ENCODE results near the gene NRTN.
"Not testable (repeated sequence)": the region's sequence is repeated elsewhere in the genome, so short reads cannot be mapped to it uniquely, and the experiment has no call there.

Gene NRTN

DNA sequence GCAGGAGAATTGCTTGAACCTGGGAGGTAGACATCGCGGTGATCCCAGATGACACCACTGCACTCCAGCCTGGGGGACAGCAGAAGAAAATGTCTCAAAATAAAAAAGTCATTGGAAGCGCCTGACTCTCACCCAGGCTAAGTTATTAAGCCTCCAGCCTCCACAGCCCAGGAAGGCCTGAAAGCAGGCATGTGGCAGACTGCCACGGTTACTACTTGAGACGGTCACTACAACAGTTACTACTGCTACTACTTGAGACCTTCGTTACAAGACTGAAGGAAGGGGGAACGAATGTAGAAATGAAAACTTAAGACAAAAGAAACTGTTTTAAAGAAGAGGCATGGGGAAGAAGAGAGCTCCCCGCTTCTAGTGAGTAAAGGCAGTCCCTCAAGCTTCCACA is 29.9 kb upstream of the NRTN start:
- TF ChIP-seq, protein P1, sequence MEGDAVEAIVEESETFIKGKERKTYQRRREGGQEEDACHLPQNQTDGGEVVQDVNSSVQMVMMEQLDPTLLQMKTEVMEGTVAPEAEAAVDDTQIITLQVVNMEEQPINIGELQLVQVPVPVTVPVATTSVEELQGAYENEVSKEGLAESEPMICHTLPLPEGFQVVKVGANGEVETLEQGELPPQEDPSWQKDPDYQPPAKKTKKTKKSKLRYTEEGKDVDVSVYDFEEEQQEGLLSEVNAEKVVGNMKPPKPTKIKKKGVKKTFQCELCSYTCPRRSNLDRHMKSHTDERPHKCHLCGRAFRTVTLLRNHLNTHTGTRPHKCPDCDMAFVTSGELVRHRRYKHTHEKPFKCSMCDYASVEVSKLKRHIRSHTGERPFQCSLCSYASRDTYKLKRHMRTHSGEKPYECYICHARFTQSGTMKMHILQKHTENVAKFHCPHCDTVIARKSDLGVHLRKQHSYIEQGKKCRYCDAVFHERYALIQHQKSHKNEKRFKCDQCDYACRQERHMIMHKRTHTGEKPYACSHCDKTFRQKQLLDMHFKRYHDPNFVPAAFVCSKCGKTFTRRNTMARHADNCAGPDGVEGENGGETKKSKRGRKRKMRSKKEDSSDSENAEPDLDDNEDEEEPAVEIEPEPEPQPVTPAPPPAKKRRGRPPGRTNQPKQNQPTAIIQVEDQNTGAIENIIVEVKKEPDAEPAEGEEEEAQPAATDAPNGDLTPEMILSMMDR (IDR thresholded peaks at IDR 0.05; ENCODE audit: low read depth, low read length, poor library complexity, severe bottlenecking) = no peak
- no peak for TF ChIP-seq EZH2phosphoT487 (IDR thresholded peaks at IDR 0.05; ENCODE audit: borderline replicate concordance, low read length)
- H3K9me3 ChIP-seq (ENCODE audit: control insufficient read depth, insufficient read depth, low read length) = no peaks in the 10 kb centered on the region
- H3K4me1 ChIP-seq (ENCODE audit: control insufficient read depth, low read length) = peaks cover 5% of the 10 kb centered on the region; the same call in 1 of the 2 replicates
- H3F3A ChIP-seq (ENCODE audit: control insufficient read depth, insufficient read depth) = no peaks in the 10 kb centered on the region
- H3K36me3 ChIP-seq (ENCODE audit: control insufficient read depth, low read length) = no peaks in the 10 kb centered on the region
- H3K27ac ChIP-seq (ENCODE audit: low read depth, low read length) = no peak overlapping the region
- H3K4me3 ChIP-seq (ENCODE audit: low read length) = no peak overlapping the region
- no peaks in the 10 kb centered on the region for H4K20me1 ChIP-seq (ENCODE audit: control insufficient read depth, insufficient read depth, low read depth, low read length)
- no peaks in the 10 kb centered on the region for H3K27me3 ChIP-seq (ENCODE audit: control insufficient read depth, low read length)
- no peak overlapping the region for H3K4me2 ChIP-seq (ENCODE audit: low read length)
- H3K9me2 ChIP-seq (replicated peaks; ENCODE audit: control insufficient read depth, low read length) = no peaks in the 10 kb centered on the region
- no peaks in the 10 kb centered on the region for H3K79me2 ChIP-seq (ENCODE audit: control insufficient read depth, low read length)

DNA sequence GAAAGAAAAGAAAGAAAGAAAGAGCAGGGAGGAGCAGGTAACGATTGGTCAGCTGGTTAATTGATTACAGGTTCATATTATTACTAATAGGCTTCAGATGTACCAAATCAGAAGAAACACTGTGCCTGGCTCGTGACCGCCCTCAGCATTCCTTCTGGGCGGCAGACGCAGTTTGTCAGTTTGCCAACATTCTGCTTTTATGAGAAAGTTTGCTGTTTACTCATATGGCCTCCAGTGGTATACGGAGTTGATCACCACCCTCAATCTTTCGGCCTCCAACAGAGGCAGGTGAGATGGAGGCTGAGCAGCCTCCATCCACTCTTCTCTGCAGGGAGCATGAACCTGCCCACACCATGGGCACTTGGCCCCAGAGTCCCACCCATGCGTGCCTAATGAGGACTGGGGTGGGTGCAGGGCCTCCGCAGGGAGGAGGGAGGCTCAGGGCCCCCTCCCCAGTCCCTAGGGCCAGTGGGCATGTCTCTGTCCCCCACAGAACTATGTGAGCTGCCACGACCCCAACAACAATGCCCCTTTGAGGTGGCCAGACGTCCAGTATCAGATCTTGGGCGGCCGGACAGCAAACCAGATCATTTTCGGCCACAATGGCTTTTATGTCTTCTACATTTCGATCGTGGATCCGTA is 29.1 kb upstream of the NRTN start:
- peaks cover 5% of the 10 kb centered on the region; the same call in 1 of the 2 replicates for H3K4me1 ChIP-seq (ENCODE audit: control insufficient read depth, low read length)
- H4K20me1 ChIP-seq (ENCODE audit: control insufficient read depth, insufficient read depth, low read depth, low read length) = no peaks in the 10 kb centered on the region
- no peaks in the 10 kb centered on the region for H3K27me3 ChIP-seq (ENCODE audit: control insufficient read depth, low read length)
- H3K36me3 ChIP-seq (ENCODE audit: control insufficient read depth, low read length) = no peaks in the 10 kb centered on the region
- no peak overlapping the region for H3K27ac ChIP-seq (ENCODE audit: low read depth, low read length)
- H3F3A ChIP-seq (ENCODE audit: control insufficient read depth, insufficient read depth) = no peaks in the 10 kb centered on the region
- TF ChIP-seq, protein P1 (IDR thresholded peaks at IDR 0.05; ENCODE audit: low read depth, low read length, poor library complexity, severe bottlenecking) = no peak
- TF ChIP-seq EZH2phosphoT487 (IDR thresholded peaks at IDR 0.05; ENCODE audit: borderline replicate concordance, low read length) = no peak
- no peaks in the 10 kb centered on the region for H3K9me3 ChIP-seq (ENCODE audit: control insufficient read depth, insufficient read depth, low read length)
- no peaks in the 10 kb centered on the region for H3K9me2 ChIP-seq (replicated peaks; ENCODE audit: control insufficient read depth, low read length)
- no peak overlapping the region for H3K4me2 ChIP-seq (ENCODE audit: low read length)
- H3K4me3 ChIP-seq (ENCODE audit: low read length) = no peak overlapping the region
- no peaks in the 10 kb centered on the region for H3K79me2 ChIP-seq (ENCODE audit: control insufficient read depth, low read length)

DNA sequence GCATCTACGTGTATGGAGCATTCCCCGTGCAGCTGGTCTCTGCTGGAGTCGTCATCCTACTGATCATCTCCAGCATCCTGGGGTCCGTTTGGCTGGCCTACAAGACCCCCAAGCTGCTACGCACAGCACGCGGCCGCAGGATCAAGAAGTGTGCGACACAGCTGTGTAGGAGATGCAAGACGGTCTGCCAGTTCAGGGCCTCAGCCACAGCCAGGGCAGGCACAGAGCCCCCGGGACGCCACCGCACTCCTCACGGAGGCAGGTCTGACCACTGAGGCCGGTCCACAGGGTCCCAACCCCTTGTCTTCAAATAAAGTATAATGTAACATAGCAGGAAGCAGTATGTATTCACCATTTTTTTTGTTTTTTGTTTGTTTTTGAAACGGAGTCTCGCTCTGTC is 26.5 kb upstream of the NRTN start:
- Histone ChIP-seq H3K4me1 (ENCODE audit: control insufficient read depth, low read length) (peaks cover 4% of the 10 kb centered on the region; the same call in 1 of the 2 replicates), H3K27ac (ENCODE audit: low read depth, low read length) (no peak overlapping the region), H3K4me2 (ENCODE audit: low read length) (no peak overlapping the region), H3F3A (ENCODE audit: control insufficient read depth, insufficient read depth) (no peaks in the 10 kb centered on the region), H4K20me1 (ENCODE audit: control insufficient read depth, insufficient read depth, low read depth, low read length) (no peaks in the 10 kb centered on the region; the same call in 1 of the 2 replicates), H3K9me3 (ENCODE audit: control insufficient read depth, insufficient read depth, low read length) (no peaks in the 10 kb centered on the region), H3K27me3 (ENCODE audit: control insufficient read depth, low read length) (no peaks in the 10 kb centered on the region), H3K79me2 (ENCODE audit: control insufficient read depth, low read length) (no peaks in the 10 kb centered on the region), H3K4me3 (ENCODE audit: low read length) (no peak overlapping the region), H3K36me3 (ENCODE audit: control insufficient read depth, low read length) (peaks cover 3% of the 10 kb centered on the region; the same call in 1 of the 2 replicates), H3K9me2 (replicated peaks; ENCODE audit: control insufficient read depth, low read length) (no peaks in the 10 kb centered on the region)
- TF ChIP-seq EZH2phosphoT487 (IDR thresholded peaks at IDR 0.05; ENCODE audit: borderline replicate concordance, low read length) = no peak
- TF ChIP-seq, protein P1 (IDR thresholded peaks at IDR 0.05; ENCODE audit: low read depth, low read length, poor library complexity, severe bottlenecking) = no peak

DNA sequence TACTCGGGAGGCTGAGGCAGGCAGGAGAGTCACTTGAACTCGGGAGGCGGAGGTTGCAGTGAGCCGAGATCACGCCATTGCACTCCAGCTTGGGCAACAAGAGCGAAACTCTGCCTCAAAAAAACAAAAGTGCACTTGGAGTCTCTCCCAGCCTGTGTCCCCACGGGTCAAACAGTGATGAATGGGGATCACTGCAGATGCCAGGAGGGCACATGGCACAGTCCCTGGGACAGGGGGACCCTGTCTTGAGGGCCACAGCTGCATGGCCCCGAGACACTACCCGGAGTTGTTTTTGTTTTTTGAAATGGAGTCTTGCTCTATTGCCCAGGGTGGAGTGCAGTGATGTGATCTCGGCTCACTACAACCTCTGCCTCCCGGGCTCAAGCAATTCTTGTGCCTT is 24.0 kb upstream of the NRTN start:
- not testable (repeated sequence) for H3K27me3 ChIP-seq (ENCODE audit: control insufficient read depth, low read length); H3K9me3 ChIP-seq (ENCODE audit: control insufficient read depth, insufficient read depth, low read length); H3F3A ChIP-seq (ENCODE audit: control insufficient read depth, insufficient read depth); H3K9me2 ChIP-seq (replicated peaks; ENCODE audit: control insufficient read depth, low read length); H3K27ac ChIP-seq (ENCODE audit: low read depth, low read length); H3K79me2 ChIP-seq (ENCODE audit: control insufficient read depth, low read length); H3K4me1 ChIP-seq (ENCODE audit: control insufficient read depth, low read length); H4K20me1 ChIP-seq (ENCODE audit: control insufficient read depth, insufficient read depth, low read depth, low read length); H3K4me3 ChIP-seq (ENCODE audit: low read length); H3K4me2 ChIP-seq (ENCODE audit: low read length)
- H3K36me3 ChIP-seq (ENCODE audit: control insufficient read depth, low read length) = peaks cover 14% of the 10 kb centered on the region

All from DOHH2 (cell line).